ENCODE data around the gene FAAP20.

GRCh38 chr1:2200308-2200943 lies 5.9 kb upstream of the FAAP20 start:
- TF ChIP-seq CTCF (IDR thresholded peaks at IDR 0.05; ENCODE audit: extremely low read depth in 1 of 2, insufficient read depth in 1 of 2, low read depth in 1 of 2, low read length in 2 of 2) = no peak
- TF ChIP-seq MAX (IDR thresholded peaks at IDR 0.05; ENCODE audit: insufficient read depth, insufficient read length) = no peak
- no peak for TF ChIP-seq FOS (IDR thresholded peaks at IDR 0.05; ENCODE audit: borderline replicate concordance, insufficient read depth, low read length)
- no peak for TF ChIP-seq POLR2AphosphoS5 (IDR thresholded peaks at IDR 0.05; ENCODE audit: insufficient read depth, low read depth, low read length)
- no peak for TF ChIP-seq POLR2A (IDR thresholded peaks at IDR 0.05; ENCODE audit: low read depth, low read length)
- TF ChIP-seq MYC (IDR thresholded peaks at IDR 0.05; ENCODE audit: low read depth, low read length) = no peak
- TF ChIP-seq EZH2 (IDR thresholded peaks at IDR 0.05; ENCODE audit: borderline replicate concordance, low read depth, low read length, severe bottlenecking) = no peak
